DND-41 (cell line): Measurements from ENCODE around the gene BBS9.

Experiments
- CTCF ChIP-seq: IDR thresholded peaks from 2 replicates; pipeline ENCODE4 v1.5.1; 2012; ENCODE audit warnings: borderline replicate concordance, low read length, moderate library complexity, mild to moderate bottlenecking; ENCODE audit not compliant: poor library complexity, severe bottlenecking; ENCODE audit errors: extremely low read depth
- EZH2 ChIP-seq: IDR thresholded peaks from 3 replicates; pipeline ENCODE4 v1.6.1; 2012; ENCODE audit warnings: borderline replicate concordance, low read depth, mild to moderate bottlenecking, moderate library complexity, low read length, inconsistent platforms; ENCODE audit not compliant: severe bottlenecking

GRCh38 chr7:33558549-33559323 is 429.4 kb downstream of the BBS9 start:
- TF ChIP-seq CTCF (no peak), EZH2 (no peak)
